Thoracic aorta (tissue), 2 donors: Measurements from ENCODE around the gene PLEKHM2. TPM values are rescaled to one million over a fixed set of nuclear protein-coding genes. Genes with fewer than 3 reads are reported as not detected.

Source experiments
- ATAC-seq: fragments of 150-250 bp; one replicate; pipeline ENCODE4 v1.8.0; 2017; ENCODE audit warnings: low read depth; ENCODE audit not compliant: insufficient number of reproducible peaks, low FRiP score
- DNase-seq: peaks from one replicate; pipeline ENCODE4 v3.0.0-alpha.2; 2020; ENCODE audit warnings: low spot score
- H3K27ac ChIP-seq, 2 donors: fragments of 200-600 bp; sonication (generic); 1 replicate in 1 of 2; 2 replicates in 1 of 2; pipeline ENCODE4 v1.5.1; 2016; ENCODE audit warnings: mild to moderate bottlenecking in 2 of 2, moderate library complexity in 2 of 2
- H3K27me3 ChIP-seq: fragments of 200-600 bp; sonication (generic); replicated peaks from 2 replicates; pipeline ENCODE4 v1.6.0; 2016; ENCODE audit warnings: mild to moderate bottlenecking; ENCODE audit not compliant: insufficient read depth
- H3K36me3 ChIP-seq: fragments of 200-600 bp; sonication (generic); one replicate; pipeline ENCODE4 v1.5.1; 2016
- H3K4me1 ChIP-seq, 2 donors: fragments of 200-600 bp; sonication (generic); 1 replicate in 1 of 2; 2 replicates in 1 of 2; pipeline versions ENCODE4 v1.5.1 to v1.6.0; 2016; ENCODE audit warnings: low read depth in 2 of 2, mild to moderate bottlenecking in 1 of 2; ENCODE audit not compliant: control insufficient read depth in 1 of 2
- H3K4me3 ChIP-seq: fragments of 200-600 bp; sonication (generic); 2 replicates; pipeline ENCODE4 v1.5.1; 2016; ENCODE audit warnings: mild to moderate bottlenecking
- H3K9me3 ChIP-seq: fragments of 200-600 bp; sonication (generic); 2 replicates; pipeline ENCODE4 v1.5.1; 2016
- total RNA-seq, 2 donors: library from RNA; depleted of rRNA; stranded (reverse); fragments of >200 nt; gene quantifications; one replicate each; pipeline versions ENCODE4 v1.1.0 to v1.2.3, GENCODE V29; 2016
- TF ChIP-seq, protein P1 (sequence below): fragments of 200-600 bp; sonication (generic); IDR thresholded peaks from one replicate; pipeline ENCODE4 v1.5.1; 2019; ENCODE audit warnings: antibody characterized with exemption

PLEKHM2 gene
- total RNA-seq, 2 donors from 2014 or later, result 53.7 to 74.6 TPM

DNA sequence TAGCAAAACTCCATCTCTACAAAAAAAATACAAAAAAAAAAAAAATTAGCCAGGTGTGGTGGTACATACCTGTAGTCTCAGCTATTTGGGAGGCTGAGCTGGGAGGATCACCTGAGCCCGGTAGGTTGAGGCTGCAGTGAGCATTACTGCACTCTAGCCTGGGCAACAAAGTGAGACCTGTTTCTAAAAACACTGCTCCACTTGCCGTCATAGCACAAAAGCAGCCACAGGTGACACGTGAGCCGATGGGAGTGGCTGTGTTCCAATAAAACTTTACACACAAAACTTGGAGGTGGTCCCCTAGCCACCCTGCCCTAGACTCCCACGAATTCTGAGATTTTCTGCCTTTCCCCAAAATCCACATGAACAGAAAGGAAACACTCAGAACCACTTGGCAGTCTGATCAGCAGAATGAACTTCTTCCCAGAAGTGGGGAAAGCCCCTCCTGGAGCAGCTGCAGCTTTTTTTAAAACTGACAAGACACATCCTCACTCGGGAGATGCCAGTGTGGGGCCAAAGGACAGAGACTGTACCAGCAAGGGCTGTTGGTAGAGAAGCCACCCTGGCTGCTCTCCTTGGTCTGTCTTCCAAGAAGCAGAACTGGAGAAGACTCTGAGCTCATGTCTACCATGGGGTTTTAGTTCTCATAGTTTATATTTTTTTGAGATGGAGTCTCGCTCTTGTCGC is 23.3 kb downstream of the PLEKHM2 start:
- H3K4me1 ChIP-seq, result peaks cover 18 to 51% of the 10 kb centered on the region in 2 donors
- no peak overlapping the region for H3K27ac ChIP-seq
- no peak overlapping the region for H3K4me3 ChIP-seq
- TF ChIP-seq, protein P1, sequence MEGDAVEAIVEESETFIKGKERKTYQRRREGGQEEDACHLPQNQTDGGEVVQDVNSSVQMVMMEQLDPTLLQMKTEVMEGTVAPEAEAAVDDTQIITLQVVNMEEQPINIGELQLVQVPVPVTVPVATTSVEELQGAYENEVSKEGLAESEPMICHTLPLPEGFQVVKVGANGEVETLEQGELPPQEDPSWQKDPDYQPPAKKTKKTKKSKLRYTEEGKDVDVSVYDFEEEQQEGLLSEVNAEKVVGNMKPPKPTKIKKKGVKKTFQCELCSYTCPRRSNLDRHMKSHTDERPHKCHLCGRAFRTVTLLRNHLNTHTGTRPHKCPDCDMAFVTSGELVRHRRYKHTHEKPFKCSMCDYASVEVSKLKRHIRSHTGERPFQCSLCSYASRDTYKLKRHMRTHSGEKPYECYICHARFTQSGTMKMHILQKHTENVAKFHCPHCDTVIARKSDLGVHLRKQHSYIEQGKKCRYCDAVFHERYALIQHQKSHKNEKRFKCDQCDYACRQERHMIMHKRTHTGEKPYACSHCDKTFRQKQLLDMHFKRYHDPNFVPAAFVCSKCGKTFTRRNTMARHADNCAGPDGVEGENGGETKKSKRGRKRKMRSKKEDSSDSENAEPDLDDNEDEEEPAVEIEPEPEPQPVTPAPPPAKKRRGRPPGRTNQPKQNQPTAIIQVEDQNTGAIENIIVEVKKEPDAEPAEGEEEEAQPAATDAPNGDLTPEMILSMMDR, result no peak
- ATAC-seq (no peak), DNase-seq (no peak)
- no peaks in the 10 kb centered on the region for H3K9me3 ChIP-seq
- H3K36me3 ChIP-seq, result no peaks in the 10 kb centered on the region
- no peaks in the 10 kb centered on the region for H3K27me3 ChIP-seq

DNA sequence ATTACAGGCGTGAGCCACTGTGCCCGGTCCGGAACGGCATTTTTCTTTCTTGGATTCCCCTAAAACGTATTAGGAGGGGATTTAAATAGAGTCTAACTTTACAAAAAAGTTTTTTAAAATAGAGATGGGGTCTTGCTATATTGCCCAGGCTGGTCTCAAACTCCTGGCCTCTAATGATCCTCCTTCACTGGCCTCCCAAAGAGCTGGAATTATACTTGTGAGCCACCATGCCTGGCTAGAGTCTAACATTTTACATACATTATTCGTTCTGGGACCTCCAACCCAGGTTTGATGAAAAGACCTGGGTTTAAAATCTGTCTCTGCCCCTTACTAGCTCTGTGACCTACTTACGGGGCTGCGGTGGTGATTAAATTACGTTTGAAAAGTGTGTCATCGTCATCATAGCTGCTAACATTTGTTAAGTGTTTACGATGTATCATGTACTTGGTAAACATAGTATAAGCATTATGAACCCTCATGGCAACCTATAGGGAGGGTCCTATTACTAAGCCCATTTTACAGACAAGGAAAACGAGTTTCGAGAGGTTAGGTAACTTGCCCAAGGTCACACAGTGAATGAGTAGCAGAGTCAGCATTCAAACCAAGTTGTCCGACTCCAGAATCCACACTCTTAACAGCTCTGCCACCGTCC is 24.5 kb downstream of the PLEKHM2 start:
- no peak overlapping the region for H3K4me3 ChIP-seq
- ATAC-seq (no peak), DNase-seq (no peak)
- peaks cover 10 to 41% of the 10 kb centered on the region in 2 donors for H3K4me1 ChIP-seq
- H3K36me3 ChIP-seq, result no peaks in the 10 kb centered on the region
- no peaks in the 10 kb centered on the region for H3K9me3 ChIP-seq
- no peaks in the 10 kb centered on the region for H3K27me3 ChIP-seq
- TF ChIP-seq, protein P1, result no peak
- H3K27ac ChIP-seq, result no peak overlapping the region

DNA sequence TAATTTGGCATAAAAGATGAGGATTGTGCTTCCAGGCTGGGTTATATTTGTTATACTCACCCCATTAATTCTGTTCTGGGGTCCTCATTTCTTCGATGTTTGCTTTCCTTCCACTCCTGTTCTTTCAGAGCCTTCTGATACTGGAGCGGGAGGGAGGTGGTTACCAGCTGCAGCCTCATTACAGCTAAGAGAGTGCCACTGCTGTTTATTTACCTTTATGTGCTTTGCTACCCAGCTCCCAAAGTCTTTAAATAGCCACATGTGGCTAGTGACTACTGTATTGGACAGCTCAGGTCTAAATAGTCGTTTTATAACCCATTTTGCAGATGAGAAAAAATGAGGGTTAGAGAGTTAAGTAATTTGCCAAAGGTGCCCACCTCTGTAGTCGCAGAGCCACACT is 25.1 kb downstream of the PLEKHM2 start:
- TF ChIP-seq, protein P1, result no peak
- no peak overlapping the region for H3K4me3 ChIP-seq
- no peaks in the 10 kb centered on the region for H3K27me3 ChIP-seq
- H3K4me1 ChIP-seq, result peaks cover 11 to 41% of the 10 kb centered on the region in 2 donors
- DNase-seq (no peak), ATAC-seq (no peak)
- no peaks in the 10 kb centered on the region for H3K36me3 ChIP-seq
- H3K9me3 ChIP-seq, result no peaks in the 10 kb centered on the region
- no peak overlapping the region for H3K27ac ChIP-seq

DNA sequence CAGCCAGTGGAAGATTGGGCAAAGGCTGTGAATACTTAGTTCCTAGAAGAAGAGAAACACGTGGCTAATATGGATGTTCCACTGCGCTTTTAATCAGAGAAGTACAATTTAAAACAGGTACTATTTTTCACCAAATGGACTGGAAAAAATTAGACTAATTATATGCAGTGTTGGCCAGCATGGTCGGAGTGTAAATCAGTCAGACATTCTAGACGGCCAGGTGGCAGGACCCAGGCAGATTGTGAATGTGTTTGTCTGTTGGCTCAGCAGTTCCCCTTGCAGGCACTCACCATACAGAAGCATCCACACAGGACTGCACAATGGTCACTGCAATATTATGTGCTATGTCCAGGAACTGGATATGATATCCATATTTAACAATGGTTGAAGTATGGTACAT is 28.0 kb downstream of the PLEKHM2 start:
- Histone ChIP-seq H3K27ac (no peak overlapping the region), H3K27me3 (no peaks in the 10 kb centered on the region), H3K4me1 (peaks cover 13 to 25% of the 10 kb centered on the region in 2 donors), H3K9me3 (no peaks in the 10 kb centered on the region), H3K4me3 (no peak overlapping the region), H3K36me3 (peaks cover 10% of the 10 kb centered on the region)
- ATAC-seq, result no peak
- DNase-seq, result no peak
- TF ChIP-seq, protein P1, result no peak

DNA sequence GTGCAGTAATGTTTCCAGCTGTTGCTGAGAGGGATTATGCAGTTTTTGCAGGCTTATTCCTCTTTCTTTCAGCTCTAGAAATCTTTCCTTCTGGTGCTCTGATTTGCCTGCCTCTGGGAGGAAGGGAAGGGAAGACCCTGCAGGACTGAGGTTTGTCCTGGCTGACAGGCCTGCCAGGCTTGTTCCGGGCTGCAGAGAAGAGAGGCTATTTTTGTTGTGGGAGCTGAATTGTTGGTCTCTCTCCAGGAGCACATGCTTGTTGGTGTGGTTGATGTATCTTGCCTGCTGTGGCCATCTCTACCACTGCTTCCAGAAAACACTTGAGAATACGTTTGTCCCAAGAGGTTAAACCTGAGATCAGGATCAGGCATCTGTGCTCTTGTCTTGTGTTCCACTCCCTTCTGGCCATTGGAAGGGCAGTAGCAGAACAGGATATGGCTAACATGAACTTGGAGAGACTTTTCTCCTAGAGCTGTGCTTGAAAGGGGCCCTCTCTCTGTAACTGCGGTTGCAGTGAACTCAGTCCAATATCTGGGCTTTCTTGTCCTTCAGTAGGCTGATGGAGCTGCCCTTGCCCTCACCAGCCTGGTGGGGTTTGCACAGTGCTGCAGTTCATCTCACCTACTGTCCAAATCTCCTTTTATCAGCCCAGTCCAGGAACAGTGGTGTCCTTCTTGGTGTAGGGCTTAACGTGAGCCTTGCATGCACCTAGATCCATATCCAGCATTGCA is 30.5 kb downstream of the PLEKHM2 start:
- ATAC-seq, result no peak
- TF ChIP-seq, protein P1, result no peak
- no peak for DNase-seq
- peaks cover 29% of the 10 kb centered on the region for H3K36me3 ChIP-seq
- H3K4me1 ChIP-seq, result peaks cover 13 to 20% of the 10 kb centered on the region in 2 donors
- no peak overlapping the region for H3K4me3 ChIP-seq
- no peaks in the 10 kb centered on the region for H3K27me3 ChIP-seq
- H3K9me3 ChIP-seq, result no peaks in the 10 kb centered on the region
- H3K27ac ChIP-seq, result no peak overlapping the region
